Daoy (cell line): ENCODE measurements around the gene SLC15A4. TPM values are rescaled to one million over a fixed set of nuclear protein-coding genes. Genes with fewer than 3 reads are reported as not detected.
"Not testable (repeated sequence)": the region's sequence is repeated elsewhere in the genome, so short reads cannot be mapped to it uniquely, and the experiment has no call there.

Source experiments
- DNase-seq: peaks from one replicate; pipeline ENCODE4 v3.0.0-alpha.2; 2015; ENCODE audit warnings: low read depth
- total RNA-seq: library from RNA; depleted of rRNA; stranded (reverse); fragments of >200 nt; shearing (Covaris generic); gene quantifications from 2 replicates; pipeline ENCODE4 v1.2.3, GENCODE V29; 2014

Gene SLC15A4
- total RNA-seq, 1 experiment from 2014 or later = 41.4 TPM

DNA sequence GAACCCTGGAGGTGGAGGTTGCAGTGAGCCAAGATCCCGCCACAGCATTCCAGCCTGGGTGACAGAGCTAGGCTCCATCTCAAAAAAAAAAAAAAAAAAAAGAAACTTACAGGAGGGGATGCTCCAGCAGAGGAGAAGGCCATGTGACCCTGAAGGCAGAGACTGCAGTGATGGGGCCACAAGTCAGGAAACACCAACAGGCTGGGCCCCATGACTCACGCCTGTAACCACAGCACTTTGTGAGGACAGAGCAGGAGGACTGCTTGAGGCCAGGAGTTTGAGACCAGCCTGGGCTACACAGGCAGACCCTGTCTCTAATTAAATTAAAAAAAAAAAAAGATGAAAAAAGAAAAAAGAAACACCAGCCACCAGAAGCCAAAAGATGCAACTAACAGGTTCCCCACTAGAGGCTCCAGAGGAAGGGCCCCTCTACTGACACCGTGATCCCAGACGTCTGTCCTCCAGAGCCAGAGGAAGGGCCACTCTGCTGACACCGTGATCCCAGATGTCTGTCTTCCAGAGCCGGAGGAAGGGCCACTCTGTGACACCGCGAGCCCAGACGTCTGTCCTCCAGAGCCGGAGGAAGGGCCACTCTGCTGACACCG, 20.4 kb upstream of the SLC15A4 start:
- peak; percentile 72 for DNase-seq

DNA sequence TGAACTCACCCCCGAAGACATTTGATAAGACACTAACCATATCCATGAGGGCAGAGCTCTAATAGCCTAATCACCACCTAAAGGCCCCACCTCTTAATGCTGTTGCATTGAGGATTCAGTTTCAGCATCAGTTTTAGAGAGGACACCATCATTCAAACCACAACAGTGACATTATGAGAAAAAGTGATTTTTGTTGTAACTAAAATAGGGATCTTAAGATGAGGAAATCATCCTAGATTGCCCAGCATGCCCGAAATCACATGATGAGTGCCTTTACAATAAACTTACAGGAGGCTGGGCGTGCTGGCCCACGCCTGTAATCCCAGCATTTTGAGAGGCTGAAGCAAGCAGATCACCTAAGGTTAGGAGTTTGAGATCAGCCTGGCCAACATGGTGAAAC, 19.8 kb upstream of the SLC15A4 start:
- DNase-seq = no peak

DNA sequence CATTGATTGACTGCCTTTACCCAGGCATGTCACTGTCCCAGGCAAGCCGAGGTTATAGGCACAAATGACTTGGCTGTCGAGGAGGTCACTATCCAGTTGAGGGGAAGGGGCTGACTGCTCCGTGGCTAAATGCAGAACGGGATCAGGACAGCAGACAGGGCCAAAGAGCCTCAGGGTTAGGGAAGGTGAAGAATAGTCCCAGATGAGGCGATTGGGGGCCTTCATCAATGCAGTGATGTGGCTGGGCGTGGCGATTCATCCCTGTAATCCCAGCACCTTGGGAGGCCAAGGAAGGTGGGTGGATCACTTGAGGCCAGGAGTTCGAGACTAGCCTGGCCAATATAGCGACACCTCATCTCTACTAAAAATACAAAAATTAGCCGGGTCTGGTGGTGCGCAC, 18.8 kb upstream of the SLC15A4 start:
- DNase-seq = no peak

DNA sequence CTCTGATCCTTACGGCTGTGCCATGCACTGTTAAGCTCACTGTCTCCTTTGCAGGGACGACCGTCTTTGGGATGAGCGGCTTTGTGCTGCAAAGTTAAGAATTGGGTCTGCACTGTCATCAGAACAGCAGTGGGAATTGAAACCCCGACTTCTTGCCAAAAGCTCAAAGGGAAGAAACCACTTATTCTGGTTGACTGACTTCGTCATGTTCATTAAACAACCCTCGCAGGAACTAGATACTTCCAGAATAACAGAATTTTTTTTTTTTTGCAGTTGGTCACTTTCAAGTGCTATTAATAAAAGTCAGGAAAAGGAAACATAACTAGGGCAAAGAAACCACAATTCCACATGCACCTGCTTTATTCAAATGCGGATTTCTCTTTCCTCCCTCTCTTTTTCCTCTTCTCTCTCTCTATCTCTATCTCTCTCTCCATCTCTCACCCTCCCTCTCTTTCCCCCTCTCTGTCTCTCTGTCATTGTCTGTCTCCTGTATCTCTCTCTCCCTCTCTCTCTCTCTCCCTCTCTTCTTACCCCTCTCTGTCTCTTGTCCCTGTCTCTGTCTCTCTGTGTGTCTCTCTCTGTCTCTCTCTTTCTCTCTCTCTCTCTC, 17.2 kb upstream of the SLC15A4 start:
- DNase-seq = peak; percentile 35

DNA sequence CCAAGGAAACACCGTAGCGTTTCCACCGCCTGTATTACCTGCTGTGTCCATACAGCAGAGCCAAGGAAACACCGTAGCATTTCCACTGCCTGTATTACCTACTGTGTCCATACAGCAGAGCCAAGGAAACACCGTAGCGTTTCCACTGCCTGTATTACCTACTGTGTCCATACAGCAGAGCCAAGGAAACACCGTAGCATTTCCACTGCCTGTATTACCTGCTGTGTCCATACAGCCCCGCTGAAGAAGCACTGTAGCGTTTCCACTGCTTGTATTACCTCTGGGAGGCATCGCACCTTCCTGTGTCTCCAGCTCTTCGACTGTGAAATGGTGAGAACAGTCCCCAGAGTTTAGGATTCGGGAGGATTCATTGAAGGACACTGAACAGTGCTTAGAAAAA, 16.1 kb upstream of the SLC15A4 start:
- DNase-seq = not testable (repeated sequence)

DNA sequence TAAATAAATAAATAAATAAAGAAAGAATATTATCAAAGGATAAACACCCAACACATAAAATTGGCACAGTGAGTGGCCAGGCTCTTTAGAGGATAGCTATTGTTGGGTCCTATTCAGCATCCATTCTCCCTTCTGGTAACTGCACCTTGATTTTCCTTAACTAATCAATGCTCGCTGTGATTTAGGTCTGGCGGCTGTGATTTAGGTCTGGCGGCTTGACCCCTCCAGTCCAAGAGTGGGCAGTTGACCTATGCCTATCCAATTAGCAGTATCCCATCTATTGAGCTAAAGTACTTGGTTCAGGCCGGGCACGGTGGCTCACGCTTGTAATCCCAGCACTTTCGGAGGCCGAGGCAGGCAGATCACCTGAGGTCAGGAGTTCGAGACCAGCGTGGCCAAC, 9.7 kb upstream of the SLC15A4 start:
- DNase-seq = no peak

DNA sequence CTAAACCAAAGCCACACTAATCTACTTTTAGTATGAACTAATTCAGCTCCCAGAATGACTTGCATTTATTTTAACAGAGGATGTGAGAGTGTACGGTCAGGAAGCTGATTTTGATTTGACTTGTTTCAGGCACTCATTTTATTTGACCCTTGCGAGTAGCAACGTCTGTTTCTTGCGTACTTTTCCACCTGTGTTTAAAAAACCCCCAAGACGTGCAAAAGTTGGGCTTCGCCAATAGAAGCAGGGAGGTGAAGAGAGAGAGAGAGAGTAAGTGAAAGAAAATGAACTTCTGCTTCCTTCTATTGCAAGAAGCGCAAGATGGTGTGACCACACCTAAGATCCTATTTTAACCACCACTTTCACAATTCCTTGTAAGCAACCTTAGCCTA, 6.7 kb upstream of the SLC15A4 start:
- no peak for DNase-seq

DNA sequence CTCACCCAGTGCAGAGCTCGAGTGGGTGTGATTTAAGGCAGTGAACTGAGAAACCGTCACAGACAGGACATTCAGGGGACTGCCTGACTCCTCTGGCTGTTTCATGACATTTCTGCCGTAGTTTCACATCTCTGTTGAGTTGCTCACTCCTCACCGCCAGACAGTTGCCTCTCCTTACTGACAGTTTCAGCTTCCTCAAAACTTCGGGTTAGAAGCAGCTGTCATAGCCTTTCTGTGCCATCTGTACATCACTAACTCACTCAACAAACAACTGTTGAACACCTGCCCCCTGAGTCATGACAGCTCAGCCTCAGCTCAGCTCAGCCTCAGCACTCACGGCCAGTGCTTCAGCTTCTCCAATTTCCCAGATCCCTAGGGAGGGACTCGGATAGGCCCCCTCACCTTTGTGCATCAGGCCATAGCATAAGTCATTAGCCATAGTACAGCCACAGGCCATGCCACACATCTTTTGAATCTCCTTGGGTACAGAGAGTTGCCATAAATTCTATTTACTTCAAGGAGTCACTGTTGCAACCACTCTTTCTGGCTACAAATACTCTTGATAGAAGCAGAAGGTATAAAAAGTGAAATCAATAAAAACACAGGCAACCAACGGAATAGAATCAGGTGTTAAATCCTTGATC, 6.2 kb upstream of the SLC15A4 start:
- no peak for DNase-seq

DNA sequence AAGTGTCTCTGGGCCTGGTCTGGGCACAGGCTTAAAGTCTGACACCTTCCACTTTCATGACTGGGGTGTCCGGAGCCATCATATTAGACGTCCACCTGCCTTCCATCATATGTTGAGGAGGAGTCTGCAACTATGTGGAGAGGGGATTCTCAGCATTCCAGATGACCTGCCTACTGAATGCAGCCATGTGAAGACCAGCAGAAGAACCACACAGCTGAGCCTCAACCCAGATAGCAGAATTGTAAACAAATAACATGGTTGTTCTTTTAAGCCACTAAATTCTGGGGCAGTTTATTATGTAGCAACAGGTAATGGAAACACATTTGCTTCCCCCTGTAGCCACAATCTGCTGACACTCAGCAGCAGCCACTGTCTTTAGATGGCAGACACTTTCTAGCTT, 4.0 kb upstream of the SLC15A4 start:
- no peak for DNase-seq

DNA sequence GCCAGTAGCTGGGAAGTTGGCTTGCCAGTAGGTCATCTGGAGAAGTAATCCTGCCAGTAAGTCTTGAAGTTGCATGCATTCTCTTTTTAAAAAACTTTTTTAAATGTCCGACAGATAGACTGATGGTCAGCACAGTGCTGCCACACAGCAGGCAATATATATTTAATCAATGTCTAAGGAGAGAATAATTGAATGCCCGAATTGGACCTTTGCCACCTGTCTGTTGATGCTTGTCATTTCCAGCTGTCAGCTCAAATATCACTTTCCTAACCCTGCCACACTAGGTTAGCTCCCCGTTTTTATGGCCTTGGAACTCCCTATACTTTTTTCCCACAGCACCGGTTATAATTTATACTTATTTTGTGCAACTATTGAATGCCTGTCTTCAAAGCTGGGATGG, 2.1 kb upstream of the SLC15A4 start:
- DNase-seq = no peak

DNA sequence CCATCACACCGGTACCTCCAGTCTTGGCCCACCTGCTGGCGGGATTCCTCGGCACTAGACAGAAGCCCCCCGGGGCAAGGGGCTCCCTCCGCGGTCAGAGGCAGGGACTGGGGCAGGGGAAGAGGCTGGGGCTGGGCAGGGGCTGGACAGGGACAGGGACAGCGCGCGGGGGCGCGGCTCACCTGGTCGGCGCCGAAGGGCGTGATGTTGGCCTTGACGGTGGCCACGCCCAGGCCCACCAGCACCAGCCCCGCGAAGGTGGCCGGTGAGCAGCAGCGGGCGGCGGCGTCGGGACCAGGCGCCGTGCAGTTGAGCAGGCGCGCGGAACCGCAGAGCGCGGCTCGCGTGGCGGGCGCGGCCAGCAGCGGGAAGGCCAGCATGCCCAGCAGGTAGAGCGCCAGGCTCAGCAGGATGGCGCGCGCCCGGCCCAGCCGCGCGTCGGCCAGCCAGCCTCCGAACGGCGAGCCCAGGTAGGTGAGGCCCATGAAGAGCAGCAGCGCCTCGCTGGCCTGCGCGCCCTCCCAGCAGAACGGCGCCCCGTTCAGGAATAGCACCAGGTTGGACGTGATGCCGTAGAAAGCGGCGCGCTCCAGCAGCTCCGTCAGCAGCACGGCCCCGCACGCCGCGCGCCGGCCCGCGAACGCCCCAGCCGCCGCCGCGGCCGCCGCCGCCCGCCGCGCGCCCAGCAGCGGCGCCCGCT, 392 bp downstream of the SLC15A4 start:
- DNase-seq = no peak

DNA sequence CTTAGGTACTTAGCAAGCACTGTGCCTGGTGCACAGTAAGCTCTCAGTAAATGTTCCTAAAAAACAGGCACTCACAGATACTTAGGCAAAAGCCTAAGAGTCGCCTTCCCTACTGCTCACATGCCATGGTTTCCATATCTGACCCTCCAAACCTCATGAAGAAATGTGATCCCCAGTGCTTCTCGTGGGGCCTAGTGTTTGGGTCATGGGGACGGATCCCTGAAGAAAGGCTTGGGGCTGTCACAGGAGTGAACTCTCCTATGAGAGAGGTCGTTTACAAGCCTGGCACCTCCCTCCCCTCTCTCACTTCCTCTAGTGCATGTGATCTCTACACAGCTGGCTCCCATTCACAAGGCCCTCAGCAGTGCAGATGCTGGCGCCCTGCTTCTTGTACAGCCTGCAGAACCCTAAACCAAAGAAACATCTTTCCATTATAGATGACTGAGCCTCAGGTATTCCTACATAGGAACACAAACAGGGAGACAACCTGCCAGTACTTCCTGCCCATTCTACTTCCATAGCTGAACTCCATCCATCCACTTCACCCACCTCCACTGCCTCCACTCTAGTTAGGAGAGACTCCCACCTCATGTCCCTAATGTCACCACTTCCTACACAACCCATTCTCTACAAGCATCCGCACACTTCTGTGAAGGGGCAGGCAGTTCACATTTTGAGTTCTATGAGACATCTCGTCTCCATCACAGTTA, 2.9 kb downstream of the SLC15A4 start:
- no peak for DNase-seq

DNA sequence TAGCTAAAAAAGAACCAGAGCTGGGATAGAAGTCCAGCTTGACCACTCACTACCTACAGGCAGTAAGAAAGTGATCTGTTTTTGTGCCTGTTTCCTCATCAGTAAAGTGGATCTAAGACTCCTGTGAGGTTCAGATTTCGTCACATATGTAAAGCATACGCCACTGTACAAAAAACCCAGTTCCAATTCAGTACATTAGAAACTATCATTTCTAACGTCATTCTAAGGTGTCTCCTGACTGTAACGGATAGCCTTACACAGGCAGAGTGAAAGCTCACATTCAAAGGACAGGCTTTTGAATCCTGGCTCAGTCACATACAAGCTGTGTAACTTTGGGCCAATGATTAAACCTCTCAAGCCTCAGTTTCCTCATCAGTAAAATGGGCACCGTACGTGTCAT, 3.5 kb downstream of the SLC15A4 start:
- no peak for DNase-seq

DNA sequence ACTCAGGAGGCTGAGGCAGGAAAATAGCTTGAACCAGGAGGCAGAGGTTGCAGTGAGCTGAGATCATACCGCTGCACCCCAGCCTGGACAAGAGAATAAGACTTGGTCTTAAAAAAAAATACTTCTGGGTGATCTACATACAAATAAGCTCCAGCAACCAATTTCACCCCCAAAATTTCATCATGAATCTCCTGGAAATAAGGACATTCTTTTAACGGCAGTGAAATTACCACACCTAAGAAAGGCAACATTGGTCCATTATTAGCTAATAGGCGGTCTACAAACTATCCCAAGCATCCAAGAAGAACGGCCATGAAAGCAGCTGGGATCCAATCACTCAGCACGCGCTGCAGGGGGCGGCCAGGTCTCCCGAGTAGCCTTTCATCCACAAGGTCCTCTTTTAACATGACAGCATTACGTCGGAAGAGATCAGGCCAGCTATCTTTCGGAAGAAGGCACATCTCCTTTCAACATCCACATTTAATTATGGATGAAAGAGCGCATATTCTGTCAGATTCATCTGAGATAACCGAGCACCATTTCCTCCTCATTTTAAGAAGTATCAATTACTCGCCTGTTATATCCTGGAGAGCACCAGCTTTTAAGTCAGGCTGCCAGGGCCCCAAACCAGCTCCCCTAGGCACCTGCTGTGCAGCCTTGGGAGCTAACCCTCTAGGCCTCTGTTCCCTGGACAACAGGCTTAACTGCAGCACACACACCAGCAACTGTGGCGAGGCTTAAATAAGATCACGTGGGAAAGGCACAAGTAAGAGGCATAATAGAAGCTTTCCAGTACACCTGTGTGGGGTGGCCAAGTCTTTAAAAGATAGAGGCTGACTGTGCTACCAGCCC, 4.2 kb downstream of the SLC15A4 start:
- no peak for DNase-seq

DNA sequence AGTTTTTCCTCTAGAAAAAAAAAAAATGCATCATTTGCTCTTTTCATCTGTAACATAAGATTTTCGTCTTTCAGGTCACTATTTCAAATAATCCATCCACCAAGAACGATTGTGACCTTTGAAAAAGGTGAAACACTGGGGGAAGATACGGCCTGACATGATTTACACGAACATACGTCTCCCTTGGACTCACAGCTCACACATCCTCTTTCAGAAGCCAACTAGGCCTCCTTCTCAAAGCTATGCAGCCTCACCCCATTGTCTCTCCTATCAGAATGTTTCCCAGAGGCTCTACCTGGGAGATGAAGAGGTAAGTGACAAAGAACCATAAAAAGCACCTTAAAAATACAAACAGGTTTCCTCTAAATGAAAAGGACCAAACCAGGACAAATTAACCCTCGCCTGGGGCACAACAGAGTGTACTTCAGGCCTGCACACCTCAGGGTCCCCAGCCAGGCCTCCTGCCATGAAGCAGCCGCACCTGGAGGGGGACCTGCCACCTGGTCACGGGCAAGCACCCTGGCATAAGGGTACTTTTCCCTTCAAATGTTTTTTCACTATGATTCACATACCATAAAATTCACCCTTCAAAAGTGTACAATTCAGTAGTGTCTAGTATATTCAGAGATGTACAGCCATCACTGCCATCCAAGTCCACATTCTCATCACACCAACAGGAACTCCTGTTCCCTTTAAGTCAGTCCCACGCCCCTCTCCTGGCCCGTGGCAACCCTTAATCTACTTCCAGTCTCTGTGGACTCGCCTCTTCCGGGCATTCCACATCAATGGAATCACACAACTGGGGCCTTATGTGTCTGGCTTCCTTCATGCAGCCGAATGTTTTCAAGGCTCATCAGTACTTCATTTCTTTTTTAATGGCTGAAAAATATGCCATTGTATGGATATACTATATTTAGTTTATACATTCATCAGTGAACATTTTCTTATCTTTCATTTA, 5.4 kb downstream of the SLC15A4 start:
- peak; percentile 75 for DNase-seq

DNA sequence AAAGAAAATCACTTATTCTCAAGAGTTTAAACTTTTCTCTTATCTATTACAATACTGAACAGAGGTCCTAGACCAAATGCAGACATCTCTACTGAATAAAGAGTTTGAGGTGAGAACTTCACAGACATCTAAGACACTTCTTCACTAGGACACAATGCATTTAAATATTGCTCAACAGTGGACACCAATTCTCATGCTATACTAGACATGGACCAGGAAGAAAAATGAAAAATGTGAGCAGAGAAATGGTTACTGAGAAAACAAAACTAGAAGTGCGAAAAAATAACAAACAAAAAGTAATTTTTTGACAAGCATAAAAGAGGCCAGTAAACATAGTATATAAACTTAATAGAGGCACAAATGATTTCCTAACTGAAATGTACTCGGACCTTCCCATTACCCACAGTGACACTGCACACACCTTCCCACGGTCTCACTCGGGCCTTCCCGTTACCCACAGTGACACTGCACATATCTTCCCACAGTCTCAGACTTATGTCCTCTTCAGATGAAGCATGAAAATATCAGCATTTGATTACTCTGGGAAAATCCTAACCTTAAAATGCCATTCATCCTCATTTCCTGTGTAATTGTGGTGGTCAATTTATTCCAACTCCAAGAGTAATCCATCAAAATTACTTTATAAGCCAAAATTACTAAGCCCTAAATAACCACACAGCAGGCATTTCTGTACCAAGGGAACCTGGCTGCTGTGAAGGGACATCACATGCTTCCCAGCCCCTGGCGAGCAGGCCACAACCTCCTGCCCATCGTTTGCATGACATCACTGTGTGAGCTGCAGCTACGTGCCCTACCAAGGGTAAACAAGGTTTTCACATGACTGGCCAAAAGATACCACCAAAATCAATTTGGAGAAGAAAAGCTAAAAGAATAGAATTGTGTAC, 6.4 kb downstream of the SLC15A4 start:
- DNase-seq = peak; percentile 90

DNA sequence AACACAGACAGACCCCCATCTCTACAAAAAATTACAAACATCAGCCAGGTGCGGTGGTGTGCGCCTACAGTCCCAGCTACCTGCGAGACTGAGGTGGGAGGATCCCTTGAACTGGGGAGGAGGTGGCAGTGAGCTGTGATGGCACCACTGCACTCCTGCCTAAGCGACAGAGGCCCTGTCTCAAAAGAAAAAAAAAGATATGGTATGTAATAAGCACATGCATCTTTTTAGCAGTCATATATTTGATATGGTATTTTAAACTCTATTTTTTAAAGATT, 7.2 kb downstream of the SLC15A4 start:
- no peak for DNase-seq

DNA sequence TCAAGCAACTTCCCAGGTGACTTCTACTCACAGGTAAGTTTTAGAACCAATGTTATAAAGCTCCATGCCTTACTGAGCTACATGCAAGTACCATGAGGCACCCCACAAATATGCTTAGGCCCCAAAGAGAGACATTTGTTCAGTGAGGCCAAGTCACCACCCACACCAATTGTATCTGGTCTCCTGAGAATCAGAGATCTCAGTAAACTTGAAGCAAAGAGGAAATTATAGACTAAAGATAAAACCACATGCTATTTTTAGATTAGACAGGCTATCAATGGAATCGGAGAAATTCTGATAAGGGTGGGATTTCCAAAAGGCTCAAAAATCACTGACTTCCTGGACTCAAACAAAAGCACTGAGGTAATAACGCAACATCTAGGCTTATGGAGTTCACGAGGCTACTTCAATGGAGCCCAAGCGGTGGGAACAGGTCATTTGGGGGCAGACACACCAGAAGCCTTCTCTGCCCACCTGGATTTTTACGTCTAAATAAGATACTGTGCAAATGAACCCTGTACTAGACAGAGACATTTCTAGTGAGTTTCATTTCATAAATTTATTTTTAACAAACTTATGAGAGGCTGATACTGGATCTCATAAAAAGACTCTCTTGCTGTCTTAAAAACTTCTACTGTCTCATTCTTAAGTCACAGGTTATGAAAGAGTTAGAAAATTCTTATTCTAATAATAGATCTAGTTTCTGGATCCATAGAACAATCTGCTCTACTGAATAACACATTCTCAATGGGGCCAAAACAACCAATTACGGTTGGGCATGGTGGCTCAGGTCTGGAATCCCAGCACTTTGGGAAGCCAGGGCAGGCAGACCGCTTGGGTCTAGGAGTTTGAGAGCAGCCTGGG, 7.7 kb downstream of the SLC15A4 start:
- DNase-seq = no peak
